DMS53 treated with DMSO at 0.1 percent for 48 hours (cell line): ENCODE results near the gene DNAJC3.
A peak's percentile ranks its signal among the peaks of the same experiment; 100 is the strongest.
"Not testable (repeated sequence)": the region's sequence is repeated elsewhere in the genome, so short reads cannot be mapped to it uniquely, and the experiment has no call there.

Experiments
- DNase-seq: peaks from one replicate; lab custom pipeline; 2025; ENCODE audit not compliant: unreplicated experiment; lab: John Stamatoyannopoulos, UW

Gene DNAJC3

DNA sequence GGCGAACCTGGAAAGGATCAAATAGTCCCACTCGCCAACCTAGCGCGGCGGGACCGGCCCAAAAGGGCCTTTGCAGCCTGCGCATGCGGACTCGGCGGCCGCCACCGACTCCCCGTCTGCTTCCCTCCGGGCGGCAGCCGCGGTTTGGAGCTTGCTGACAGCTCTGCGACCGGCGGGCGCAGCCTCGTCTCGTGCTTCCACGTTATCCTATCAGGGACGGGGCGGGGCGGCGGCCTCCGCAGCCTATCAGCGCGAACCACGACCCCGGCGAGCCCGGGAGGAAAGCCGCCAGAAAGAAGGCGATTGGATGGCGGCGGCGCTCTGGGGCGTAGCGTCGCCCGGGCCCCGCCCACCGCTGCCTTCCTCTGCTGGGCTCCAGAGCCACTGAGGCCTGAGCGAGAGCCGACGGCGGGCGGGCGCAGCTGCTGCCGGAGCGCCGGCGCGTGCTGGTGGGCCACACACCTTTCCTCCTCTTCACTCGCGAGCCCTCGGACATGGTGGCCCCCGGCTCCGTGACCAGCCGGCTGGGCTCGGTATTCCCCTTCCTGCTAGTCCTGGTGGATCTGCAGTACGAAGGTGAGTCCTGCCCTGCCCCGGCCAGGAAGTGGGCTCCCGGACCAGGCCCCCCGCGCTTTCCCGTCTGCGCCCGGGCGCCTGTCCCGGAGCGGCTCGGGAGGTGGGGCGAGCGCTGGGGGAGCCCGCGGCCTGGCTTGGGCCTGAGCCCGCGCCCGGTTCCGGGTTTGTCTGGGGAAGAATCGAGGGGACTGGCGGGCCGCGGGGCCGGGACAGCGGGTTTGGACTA lies at the start of gene DNAJC3:
Gene DNAJC3 (plus strand): TSS at position 378 of the 802 bp plus-strand sequence. CDS start 117 bp downstream, at position 495.
- DNase-seq, result peak; percentile 68

GRCh38 chr13:95627590-95627989 lies 49.3 kb upstream of the DNAJC3 start:
- DNase-seq, result no peak

DNA sequence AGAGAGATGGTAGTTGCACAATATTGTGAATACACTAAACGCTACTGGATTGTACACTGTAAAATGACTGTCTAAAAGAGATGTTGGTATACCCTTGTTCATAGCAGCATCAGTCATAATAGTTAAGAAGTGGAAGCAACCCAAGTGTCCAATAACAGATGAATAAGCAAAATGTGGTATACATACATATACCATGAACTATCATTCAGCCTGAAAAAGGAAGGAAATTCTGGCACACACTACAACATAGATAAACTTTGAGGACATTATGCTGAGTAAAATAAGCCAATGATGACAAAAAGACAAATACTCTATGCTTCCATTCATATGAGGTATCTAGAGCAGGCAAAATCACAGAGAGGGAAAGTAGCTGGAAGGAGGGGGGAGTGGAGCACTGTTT lies 48.5 kb upstream of the DNAJC3 start:
- DNase-seq, result no peak

- DNase-seq, result no peak
These were observed 47.9 kb upstream of the DNAJC3 start for GRCh38 chr13:95629071-95629470.

DNA sequence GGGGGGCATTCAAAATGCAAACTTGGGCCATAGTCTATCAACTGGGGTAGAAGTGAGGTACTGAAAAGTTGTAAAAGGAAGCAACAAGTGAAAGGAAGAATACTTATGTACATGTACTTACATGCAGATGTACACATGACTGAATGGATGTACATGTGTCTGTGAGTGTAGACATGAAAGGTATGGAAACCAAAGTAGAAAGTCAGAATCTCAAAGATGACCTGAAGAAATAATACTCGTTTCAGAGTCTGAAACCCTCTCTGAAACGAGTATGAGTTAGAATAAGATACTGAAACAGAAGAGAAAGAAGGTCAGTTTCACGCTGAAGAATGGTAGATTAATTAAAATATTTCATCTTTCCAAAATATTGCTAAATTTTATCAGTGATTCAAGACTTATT lies 46.3 kb upstream of the DNAJC3 start:
- no peak for DNase-seq

DNA sequence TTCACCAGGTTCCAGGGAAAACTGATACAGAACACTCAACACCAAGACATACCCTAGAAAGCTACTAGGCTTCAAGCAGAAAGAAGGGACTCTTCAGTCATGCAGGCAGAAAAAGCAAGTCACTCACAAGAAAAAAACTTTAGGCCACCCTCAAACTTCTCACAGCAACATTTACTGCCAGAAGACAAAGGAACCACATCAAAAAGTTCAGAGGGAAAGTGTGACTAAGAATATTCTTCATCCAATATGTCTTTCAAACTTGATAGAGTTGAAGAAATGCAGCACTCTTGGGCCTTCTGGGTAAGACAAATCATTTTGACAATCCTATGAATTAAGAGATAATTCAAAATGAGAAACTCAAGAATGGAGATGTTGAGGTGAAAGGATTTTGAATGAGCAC lies 40.1 kb upstream of the DNAJC3 start:
- no peak for DNase-seq

- no peak for DNase-seq
These were observed 35.5 kb upstream of the DNAJC3 start for GRCh38 chr13:95641291-95642027.

- DNase-seq, result peak; percentile 9
These were observed 34.8 kb upstream of the DNAJC3 start for GRCh38 chr13:95642028-95642621.

GRCh38 chr13:95642999-95643398 lies 33.9 kb upstream of the DNAJC3 start:
- DNase-seq, result no peak

GRCh38 chr13:95643571-95643935 lies 33.4 kb upstream of the DNAJC3 start:
- DNase-seq, result no peak

DNA sequence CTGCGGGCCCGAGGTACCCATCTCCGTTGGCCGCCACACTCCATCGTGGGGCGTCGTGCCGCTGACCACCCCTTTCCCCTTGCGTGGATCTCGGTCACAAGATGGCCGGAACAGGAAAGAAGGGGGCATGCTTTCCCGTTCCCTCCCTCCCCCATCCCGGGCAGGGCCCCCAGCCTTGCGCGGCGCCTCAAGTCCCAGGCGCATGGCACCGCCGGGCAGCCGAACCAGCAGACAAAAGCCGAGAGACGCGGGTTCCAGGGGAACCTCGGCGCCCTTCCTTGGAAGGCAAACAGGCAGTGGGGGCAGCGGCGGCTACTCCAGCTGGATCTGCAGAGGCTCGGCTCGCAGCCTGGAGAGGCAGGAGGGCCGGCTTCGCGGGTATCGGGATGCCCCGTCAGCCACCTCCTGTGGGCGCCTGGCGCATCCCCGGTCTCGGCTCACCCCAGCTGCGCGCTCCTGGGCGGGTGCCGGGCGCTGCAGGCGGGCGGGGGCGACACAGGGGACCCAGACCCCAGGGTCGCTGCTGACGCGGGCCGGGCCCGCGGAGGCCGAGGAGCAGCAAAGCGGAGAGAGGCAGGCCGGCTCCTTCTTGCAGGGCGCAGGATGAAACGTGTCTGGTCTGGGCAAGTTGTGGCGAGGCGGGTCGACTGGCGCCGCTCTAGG lies 32.9 kb upstream of the DNAJC3 start:
- DNase-seq, result no peak

DNA sequence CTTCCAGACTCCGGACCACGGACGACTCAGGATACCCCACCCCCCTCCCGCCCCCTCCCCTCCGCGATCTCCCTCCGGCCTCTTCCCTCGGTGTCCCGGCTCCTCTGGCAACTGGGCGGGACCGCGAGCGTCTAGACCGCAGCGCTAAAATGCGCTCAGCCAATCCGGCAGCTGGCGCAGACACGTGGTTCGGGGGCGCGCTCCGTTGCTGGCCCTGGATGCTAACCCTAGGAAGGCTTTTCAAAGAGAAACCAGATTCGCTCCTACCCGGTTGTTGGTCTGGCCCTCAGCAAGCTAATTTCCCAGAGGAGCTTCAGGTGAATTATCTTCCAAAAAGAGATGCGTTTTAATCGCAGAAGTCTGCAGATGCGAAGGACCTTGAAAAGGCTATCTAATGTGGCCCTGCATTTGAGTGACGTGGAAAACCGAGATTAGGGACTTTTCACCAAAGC lies 32.3 kb upstream of the DNAJC3 start, which contains the start of gene DZIP1:
Gene DZIP1 (minus strand): TSS at position 106 of the 452 bp plus-strand sequence. CDS start 2,677 bp downstream, outside the sequence.
- no peak for DNase-seq

GRCh38 chr13:95647321-95647720 lies 29.6 kb upstream of the DNAJC3 start:
- no peak for DNase-seq

GRCh38 chr13:95650696-95651095 lies 26.2 kb upstream of the DNAJC3 start:
- no peak for DNase-seq

GRCh38 chr13:95652244-95652764 lies 24.6 kb upstream of the DNAJC3 start:
- no peak for DNase-seq

DNA sequence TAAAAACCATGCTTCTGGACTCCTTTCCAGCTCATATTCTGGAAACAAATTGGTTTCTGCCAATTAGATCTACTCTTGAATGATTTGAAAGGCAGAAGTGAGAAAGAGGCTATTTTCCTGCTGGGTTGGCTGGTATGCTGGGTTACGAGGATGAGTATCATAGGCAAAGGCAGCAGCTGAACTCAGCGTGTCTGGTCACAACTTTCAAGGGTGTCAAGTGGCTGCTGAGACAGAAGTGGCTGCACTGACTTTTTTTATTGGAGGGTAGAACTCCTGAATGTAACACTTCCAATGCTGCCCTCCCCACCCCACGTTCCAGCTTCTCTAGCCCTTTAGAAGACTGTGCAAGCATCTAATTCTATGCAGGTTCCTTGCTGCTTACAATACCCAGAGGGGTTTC lies 24.1 kb upstream of the DNAJC3 start:
- DNase-seq, result no peak

- DNase-seq, result no peak
These were observed 20.4 kb upstream of the DNAJC3 start for GRCh38 chr13:95656386-95657015.

DNA sequence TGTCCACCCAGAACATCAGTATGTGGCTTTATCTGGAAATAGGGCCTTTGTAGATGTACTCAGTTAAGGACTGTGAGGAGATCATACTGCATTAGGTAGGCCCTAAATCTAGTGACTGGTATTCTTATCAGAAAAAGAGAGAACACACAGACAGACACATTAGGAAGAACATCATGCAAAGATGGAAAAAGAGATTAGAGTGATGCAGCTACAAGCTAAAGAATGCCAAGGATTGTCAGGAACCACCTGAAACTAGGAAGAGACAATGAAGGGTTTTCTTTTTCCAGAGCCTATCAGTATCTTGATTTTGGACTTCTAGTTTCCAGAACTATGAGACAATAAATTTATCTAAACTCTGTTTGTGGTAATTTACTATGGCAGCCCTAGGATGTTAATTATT lies 17.4 kb upstream of the DNAJC3 start:
- no peak for DNase-seq

- DNase-seq, result no peak
These were observed 15.9 kb upstream of the DNAJC3 start for GRCh38 chr13:95660981-95661581.

DNA sequence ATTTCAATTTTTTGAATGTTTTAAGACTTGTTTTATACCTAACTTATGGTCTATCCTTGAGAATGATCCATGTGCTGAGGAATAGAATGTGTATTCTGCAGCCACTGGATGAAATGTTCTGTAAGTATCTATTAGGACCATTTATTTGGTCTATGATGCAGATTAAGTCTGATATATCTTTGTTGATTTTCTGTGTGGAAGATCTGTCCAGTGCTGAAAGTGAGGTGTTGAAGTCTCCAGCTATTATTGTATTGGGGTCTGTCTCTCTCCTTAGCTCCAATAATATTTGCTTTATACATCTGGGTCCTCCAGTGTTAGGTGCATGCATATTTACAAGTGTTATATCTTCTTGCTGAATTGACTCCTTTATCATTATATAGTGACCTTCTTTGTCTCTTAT lies 9.7 kb upstream of the DNAJC3 start:
- DNase-seq, result not testable (repeated sequence)
